ENCODE results near the gene TASP1. TPM values are rescaled to one million over a fixed set of nuclear protein-coding genes. Genes with fewer than 3 reads are reported as not detected.
"Not testable (repeated sequence)": the region's sequence is repeated elsewhere in the genome, so short reads cannot be mapped to it uniquely, and the experiment has no call there.

The TASP1 gene
- total and polyA plus RNA-seq, 3 experiments from 2014 or later = 11.8 to 14.4 (median 13.5) TPM

- Mint-ChIP-seq H3K4me3 (peak overlapping the region; percentile 86 to 96 (median 92)), H3K36me3 (peaks cover 0 to 12% (median 7%) of the 10 kb centered on the region in 3 donors), H3K4me1 (peaks cover 23 to 29% (median 27%) of the 10 kb centered on the region in 3 donors), H3K9me3 (no peaks in the 10 kb centered on the region), H3K27ac (peak overlapping the region; percentile 57 to 97 (median 89)), H3K27me3 (peaks cover 11 to 15% of the 10 kb centered on the region in 2 donors)
- Histone ChIP-seq H3K27ac (ENCODE audit: low read depth, low read length) (peak overlapping the region; percentile 81), H3K9me3 (ENCODE audit: low read length) (no peaks in the 10 kb centered on the region), H3K27me3 (ENCODE audit: insufficient read depth, low read length, poor library complexity, severe bottlenecking) (no peaks in the 10 kb centered on the region), H3K4me3 (ENCODE audit: low read length) (peak overlapping the region; percentile 89), H3K36me3 (ENCODE audit: insufficient read depth, low read length) (no peaks in the 10 kb centered on the region), H3K4me1 (ENCODE audit: insufficient read depth, low read length) (peaks cover 7% of the 10 kb centered on the region)
- CTCF ChIA-PET = no interaction called here
- POLR2A ChIA-PET = no interaction called here
- no peak for DNase-seq
These were observed 603 bp downstream of the TASP1 start for GRCh38 chr20:13638162-13638495.

- Histone ChIP-seq H3K36me3 (ENCODE audit: insufficient read depth, low read length) (peaks cover 4% of the 10 kb centered on the region), H3K4me3 (ENCODE audit: low read length) (no peak overlapping the region), H3K27ac (ENCODE audit: low read depth, low read length) (no peak overlapping the region), H3K4me1 (ENCODE audit: insufficient read depth, low read length) (no peaks in the 10 kb centered on the region), H3K9me3 (ENCODE audit: low read length) (no peaks in the 10 kb centered on the region), H3K27me3 (ENCODE audit: insufficient read depth, low read length, poor library complexity, severe bottlenecking) (no peaks in the 10 kb centered on the region)
- Mint-ChIP-seq H3K27me3 (no peaks in the 10 kb centered on the region), H3K36me3 (peaks cover 10 to 23% (median 18%) of the 10 kb centered on the region in 3 donors), H3K9me3 (no peaks in the 10 kb centered on the region), H3K4me1 (peaks cover 14 to 15% (median 15%) of the 10 kb centered on the region in 3 donors), H3K4me3 (no peak overlapping the region), H3K27ac (no peak overlapping the region)
- POLR2A ChIA-PET = no interaction called here
- no peak for DNase-seq
- CTCF ChIA-PET = no interaction called here
These were observed 6.3 kb downstream of the TASP1 start for GRCh38 chr20:13632431-13632830.

DNA sequence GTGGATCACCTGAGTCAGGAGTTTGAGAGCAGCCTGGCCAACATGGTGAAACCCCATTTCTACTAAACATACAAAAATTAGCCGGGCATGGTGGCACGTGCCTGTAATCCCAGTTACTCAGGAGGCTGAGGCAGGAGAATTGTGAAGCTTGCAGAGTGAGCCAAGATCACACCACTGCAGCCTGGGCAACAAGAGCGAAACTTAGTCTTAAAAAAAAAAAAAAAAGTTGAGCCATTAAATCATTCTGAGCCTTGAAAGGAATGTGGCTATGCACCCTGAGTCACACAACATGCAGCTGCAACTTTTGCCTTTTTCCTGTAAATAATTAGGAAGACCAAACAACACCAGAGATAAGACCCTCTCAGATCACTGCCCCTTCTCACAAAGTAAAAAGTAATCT lies 11.2 kb downstream of the TASP1 start:
- H3K27ac Mint-ChIP-seq; DNase-seq; H3K9me3 Mint-ChIP-seq; H3K27me3 Mint-ChIP-seq; H3K9me3 ChIP-seq (ENCODE audit: low read length); H3K4me3 Mint-ChIP-seq; H3K4me1 ChIP-seq (ENCODE audit: insufficient read depth, low read length); H3K4me3 ChIP-seq (ENCODE audit: low read length); POLR2A ChIA-PET; H3K27me3 ChIP-seq (ENCODE audit: insufficient read depth, low read length, poor library complexity, severe bottlenecking); H3K27ac ChIP-seq (ENCODE audit: low read depth, low read length); H3K4me1 Mint-ChIP-seq; H3K36me3 ChIP-seq (ENCODE audit: insufficient read depth, low read length); CTCF ChIA-PET: not testable (repeated sequence)
- peaks cover 11 to 54% (median 17%) of the 10 kb centered on the region in 3 donors for H3K36me3 Mint-ChIP-seq

- H3K4me3 ChIP-seq (ENCODE audit: low read length) = no peak overlapping the region
- Mint-ChIP-seq H3K27ac (no peak overlapping the region), H3K36me3 (peaks cover 19 to 62% (median 19%) of the 10 kb centered on the region in 3 donors), H3K4me3 (no peak overlapping the region), H3K9me3 (no peaks in the 10 kb centered on the region), H3K4me1 (peaks cover 4 to 6% (median 4%) of the 10 kb centered on the region in 3 donors), H3K27me3 (no peaks in the 10 kb centered on the region)
- H3K4me1 ChIP-seq (ENCODE audit: insufficient read depth, low read length) = no peaks in the 10 kb centered on the region
- H3K27me3 ChIP-seq (ENCODE audit: insufficient read depth, low read length, poor library complexity, severe bottlenecking) = no peaks in the 10 kb centered on the region
- H3K36me3 ChIP-seq (ENCODE audit: insufficient read depth, low read length) = peaks cover 4% of the 10 kb centered on the region
- CTCF ChIA-PET = no interaction called here
- H3K27ac ChIP-seq (ENCODE audit: low read depth, low read length) = no peak overlapping the region
- POLR2A ChIA-PET = no interaction called here
- no peak for DNase-seq
- no peaks in the 10 kb centered on the region for H3K9me3 ChIP-seq (ENCODE audit: low read length)
These were observed 12.0 kb downstream of the TASP1 start for GRCh38 chr20:13626724-13627123.

GRCh38 chr20:13625304-13625979 lies 13.3 kb downstream of the TASP1 start:
- Histone ChIP-seq H3K36me3 (ENCODE audit: insufficient read depth, low read length) (peaks cover 4% of the 10 kb centered on the region), H3K27me3 (ENCODE audit: insufficient read depth, low read length, poor library complexity, severe bottlenecking) (no peaks in the 10 kb centered on the region), H3K27ac (ENCODE audit: low read depth, low read length) (no peak overlapping the region), H3K4me1 (ENCODE audit: insufficient read depth, low read length) (no peaks in the 10 kb centered on the region), H3K9me3 (ENCODE audit: low read length) (no peaks in the 10 kb centered on the region), H3K4me3 (ENCODE audit: low read length) (no peak overlapping the region)
- Mint-ChIP-seq H3K9me3 (no peaks in the 10 kb centered on the region), H3K36me3 (peaks cover 19 to 62% (median 19%) of the 10 kb centered on the region in 3 donors), H3K4me3 (no peak overlapping the region), H3K27me3 (no peaks in the 10 kb centered on the region), H3K27ac (no peak overlapping the region), H3K4me1 (peaks cover 2 to 6% (median 4%) of the 10 kb centered on the region in 3 donors)
- ChIA-PET POLR2A (no interaction called here), CTCF (no interaction called here)
- no peak for DNase-seq

DNA sequence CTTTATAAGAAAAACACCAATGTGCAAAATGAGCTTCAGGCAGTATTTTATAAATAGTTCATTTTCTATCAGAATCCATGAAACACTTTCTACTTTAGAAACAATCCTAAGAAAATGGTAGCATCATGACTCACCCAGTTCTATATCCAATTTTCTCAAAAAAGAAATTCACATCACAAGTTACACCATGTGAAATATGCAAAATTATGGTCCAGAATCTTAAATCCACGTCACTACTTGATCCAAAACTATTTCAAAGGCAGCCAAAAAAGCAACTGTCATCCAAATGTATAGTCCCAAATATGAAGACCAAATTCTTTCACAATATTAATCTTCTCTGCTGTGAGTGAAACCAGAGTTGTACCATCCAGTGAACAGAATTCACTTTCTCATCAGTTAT lies 19.3 kb downstream of the TASP1 start:
- H3K36me3 Mint-ChIP-seq = peaks cover 9 to 55% (median 23%) of the 10 kb centered on the region in 3 donors
- CTCF ChIA-PET = not testable (repeated sequence)

GRCh38 chr20:13618456-13618855 lies 20.3 kb downstream of the TASP1 start:
- CTCF ChIA-PET, POLR2A ChIA-PET: not testable (repeated sequence)

More for the DNA sequence above, 19.3 kb downstream of the TASP1 start:
- H3K9me3 Mint-ChIP-seq; DNase-seq; H3K4me1 ChIP-seq (ENCODE audit: insufficient read depth, low read length); H3K27me3 ChIP-seq (ENCODE audit: insufficient read depth, low read length, poor library complexity, severe bottlenecking); H3K36me3 ChIP-seq (ENCODE audit: insufficient read depth, low read length); H3K9me3 ChIP-seq (ENCODE audit: low read length); POLR2A ChIA-PET; H3K4me3 ChIP-seq (ENCODE audit: low read length); H3K27me3 Mint-ChIP-seq; H3K27ac ChIP-seq (ENCODE audit: low read depth, low read length); H3K4me3 Mint-ChIP-seq; H3K4me1 Mint-ChIP-seq; H3K27ac Mint-ChIP-seq: not testable (repeated sequence)

GRCh38 chr20:13617585-13617984 lies 21.1 kb downstream of the TASP1 start:
- peaks cover 8 to 48% (median 19%) of the 10 kb centered on the region in 3 donors for H3K36me3 Mint-ChIP-seq
- H3K4me3 ChIP-seq (ENCODE audit: low read length); H3K4me1 Mint-ChIP-seq; POLR2A ChIA-PET; H3K9me3 ChIP-seq (ENCODE audit: low read length); H3K27me3 ChIP-seq (ENCODE audit: insufficient read depth, low read length, poor library complexity, severe bottlenecking); CTCF ChIA-PET; H3K4me1 ChIP-seq (ENCODE audit: insufficient read depth, low read length); DNase-seq; H3K27ac Mint-ChIP-seq; H3K27me3 Mint-ChIP-seq; H3K36me3 ChIP-seq (ENCODE audit: insufficient read depth, low read length); H3K27ac ChIP-seq (ENCODE audit: low read depth, low read length); H3K4me3 Mint-ChIP-seq; H3K9me3 Mint-ChIP-seq: not testable (repeated sequence)

More at GRCh38 chr20:13618456-13618855, 20.3 kb downstream of the TASP1 start:
- H3K27ac ChIP-seq (ENCODE audit: low read depth, low read length); H3K4me3 Mint-ChIP-seq; H3K27me3 Mint-ChIP-seq; H3K27ac Mint-ChIP-seq; H3K36me3 ChIP-seq (ENCODE audit: insufficient read depth, low read length); H3K4me1 Mint-ChIP-seq; H3K9me3 Mint-ChIP-seq; H3K27me3 ChIP-seq (ENCODE audit: insufficient read depth, low read length, poor library complexity, severe bottlenecking); H3K4me3 ChIP-seq (ENCODE audit: low read length); DNase-seq; H3K4me1 ChIP-seq (ENCODE audit: insufficient read depth, low read length); H3K9me3 ChIP-seq (ENCODE audit: low read length): not testable (repeated sequence)
- peaks cover 9 to 53% (median 21%) of the 10 kb centered on the region in 3 donors for H3K36me3 Mint-ChIP-seq

Data from CD8-positive, alpha-beta memory T cell (primary cell).